Gastroesophageal sphincter (tissue), 3 donors: ENCODE data around the gene PRELP.

Experiments used
- CTCF ChIP-seq, 4 experiments: fragments of 200-600 bp in 2 of 4; fragments of 450-650 bp in 2 of 4; sonication (generic) in 1 of 4; IDR thresholded peaks; one replicate each; pipeline ENCODE4 v1.5.1; 2017 to 2019; ENCODE audit warnings: antibody characterized with exemption in 4 of 4, mild to moderate bottlenecking in 2 of 4, moderate library complexity in 2 of 4
- EP300 ChIP-seq: sonication (generic); formaldehyde crosslinking; IDR thresholded peaks from one replicate; pipeline ENCODE4 v1.6.1; 2017; ENCODE audit warnings: antibody characterized with exemption, mild to moderate bottlenecking
- POLR2A ChIP-seq, 2 donors: fragments of 450-650 bp; IDR thresholded peaks; one replicate each; pipeline ENCODE4 v1.6.1; 2017; ENCODE audit warnings: antibody characterized with exemption in 2 of 2, mild to moderate bottlenecking in 2 of 2, moderate library complexity in 1 of 2
- POLR2AphosphoS5 ChIP-seq: sonication (generic); formaldehyde crosslinking; IDR thresholded peaks from one replicate; pipeline ENCODE4 v1.6.1; 2017; ENCODE audit warnings: antibody characterized with exemption

GRCh38 chr1:203461717-203462116 is 13.9 kb upstream of the PRELP start:
- TF ChIP-seq CTCF (IDR thresholded peaks at IDR 0.05) (no peak), POLR2AphosphoS5 (no peak), POLR2A (IDR thresholded peaks at IDR 0.05) (no peak), EP300 (no peak)
